ENCODE data around the gene ZNG1B. TPM values are rescaled to one million over a fixed set of nuclear protein-coding genes. Genes with fewer than 3 reads are reported as not detected.
"Not testable (repeated sequence)": the region's sequence is repeated elsewhere in the genome, so short reads cannot be mapped to it uniquely, and the experiment has no call there.

The ZNG1B gene
- total RNA-seq: 10 to 100 TPM; 23.3 to 27.5 (median 26.1) TPM

DNA sequence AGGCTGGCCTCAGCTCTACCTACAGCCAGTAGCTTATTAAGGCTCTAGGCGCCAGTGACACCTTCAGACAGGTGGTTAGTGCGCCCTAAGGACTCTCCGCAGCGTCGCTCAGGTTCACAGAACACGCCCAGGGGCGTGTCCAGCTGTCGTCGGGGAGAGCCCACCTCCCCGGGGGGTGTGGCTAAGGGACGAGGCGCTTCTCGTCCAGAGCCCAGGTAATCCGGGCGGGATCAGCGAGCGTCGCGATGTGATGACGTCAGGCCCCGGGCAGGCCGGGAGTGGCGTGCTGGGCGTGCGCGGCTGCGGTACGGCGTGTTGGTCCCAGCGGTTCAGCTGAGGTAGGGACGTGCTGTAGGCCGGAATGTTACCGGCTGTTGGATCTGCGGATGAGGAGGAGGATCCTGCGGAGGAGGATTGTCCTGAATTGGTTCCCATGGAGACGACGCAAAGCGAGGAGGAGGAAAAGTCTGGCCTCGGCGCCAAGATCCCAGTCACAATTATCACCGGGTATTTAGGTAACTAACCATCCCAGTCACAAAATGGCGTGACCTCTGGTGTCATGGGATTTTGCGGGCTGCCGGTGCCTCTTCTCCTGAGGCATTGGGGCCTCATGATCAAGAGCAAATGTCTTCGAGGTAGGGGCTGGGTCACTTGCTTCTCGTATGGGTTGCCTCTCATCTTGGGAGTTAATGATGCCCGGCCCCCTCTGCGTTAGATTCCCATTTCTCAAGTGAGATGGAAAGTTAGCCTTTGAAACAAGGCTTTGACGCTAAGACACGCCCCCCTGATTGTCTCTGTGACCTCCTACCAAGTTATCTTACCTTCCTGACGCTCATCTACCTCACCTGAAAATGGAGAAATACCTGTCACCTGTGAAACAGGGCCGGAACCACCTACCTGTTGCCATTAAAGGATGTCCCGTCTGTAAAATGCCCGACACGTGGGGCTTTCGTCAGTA is at the start of gene ZNG1B:
ZNG1B (plus strand) TSS at position 184 of the 958 bp plus-strand sequence; CDS start at position 362, 178 bp downstream.
- TF ChIP-seq, protein P1, sequence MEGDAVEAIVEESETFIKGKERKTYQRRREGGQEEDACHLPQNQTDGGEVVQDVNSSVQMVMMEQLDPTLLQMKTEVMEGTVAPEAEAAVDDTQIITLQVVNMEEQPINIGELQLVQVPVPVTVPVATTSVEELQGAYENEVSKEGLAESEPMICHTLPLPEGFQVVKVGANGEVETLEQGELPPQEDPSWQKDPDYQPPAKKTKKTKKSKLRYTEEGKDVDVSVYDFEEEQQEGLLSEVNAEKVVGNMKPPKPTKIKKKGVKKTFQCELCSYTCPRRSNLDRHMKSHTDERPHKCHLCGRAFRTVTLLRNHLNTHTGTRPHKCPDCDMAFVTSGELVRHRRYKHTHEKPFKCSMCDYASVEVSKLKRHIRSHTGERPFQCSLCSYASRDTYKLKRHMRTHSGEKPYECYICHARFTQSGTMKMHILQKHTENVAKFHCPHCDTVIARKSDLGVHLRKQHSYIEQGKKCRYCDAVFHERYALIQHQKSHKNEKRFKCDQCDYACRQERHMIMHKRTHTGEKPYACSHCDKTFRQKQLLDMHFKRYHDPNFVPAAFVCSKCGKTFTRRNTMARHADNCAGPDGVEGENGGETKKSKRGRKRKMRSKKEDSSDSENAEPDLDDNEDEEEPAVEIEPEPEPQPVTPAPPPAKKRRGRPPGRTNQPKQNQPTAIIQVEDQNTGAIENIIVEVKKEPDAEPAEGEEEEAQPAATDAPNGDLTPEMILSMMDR (IDR thresholded peaks at IDR 0.05; ENCODE audit: low read depth): not testable (repeated sequence)

DNA sequence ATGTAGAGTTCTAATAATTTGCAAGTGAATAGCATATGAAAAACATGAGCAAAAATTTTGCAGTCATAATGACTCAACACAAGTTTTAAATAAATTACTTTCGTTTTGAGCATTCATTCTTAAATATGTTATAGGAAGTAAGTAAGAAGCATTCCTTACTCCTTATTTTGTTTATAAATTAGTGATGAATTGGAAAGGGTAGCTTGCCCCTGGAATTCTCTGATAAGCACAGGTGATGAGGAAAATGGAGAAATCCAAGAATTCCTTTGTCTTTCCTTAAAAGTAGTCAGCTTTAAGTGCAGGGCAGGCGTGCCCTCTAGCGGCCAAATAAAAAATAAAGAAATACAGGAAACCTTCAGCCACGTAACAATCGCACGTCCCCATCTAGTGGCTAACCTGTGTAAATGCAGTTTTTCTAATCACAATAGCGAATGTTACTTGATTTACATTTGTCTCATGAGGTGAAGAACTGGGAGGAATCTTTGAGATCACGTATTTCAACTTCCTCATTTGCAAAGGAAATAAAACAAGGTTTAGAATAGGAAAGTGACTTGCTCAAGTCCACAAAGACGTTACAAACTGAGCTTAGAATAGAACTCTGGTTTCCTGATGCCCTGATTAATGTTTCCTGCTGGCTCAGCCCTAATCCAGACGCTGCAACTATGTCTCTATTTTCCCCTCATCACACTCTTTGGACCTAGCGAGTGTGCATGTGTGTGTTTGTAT is 47.2 kb upstream of the ZNG1B start:
- TF ChIP-seq, protein P1 (IDR thresholded peaks at IDR 0.05; ENCODE audit: low read depth): no peak

DNA sequence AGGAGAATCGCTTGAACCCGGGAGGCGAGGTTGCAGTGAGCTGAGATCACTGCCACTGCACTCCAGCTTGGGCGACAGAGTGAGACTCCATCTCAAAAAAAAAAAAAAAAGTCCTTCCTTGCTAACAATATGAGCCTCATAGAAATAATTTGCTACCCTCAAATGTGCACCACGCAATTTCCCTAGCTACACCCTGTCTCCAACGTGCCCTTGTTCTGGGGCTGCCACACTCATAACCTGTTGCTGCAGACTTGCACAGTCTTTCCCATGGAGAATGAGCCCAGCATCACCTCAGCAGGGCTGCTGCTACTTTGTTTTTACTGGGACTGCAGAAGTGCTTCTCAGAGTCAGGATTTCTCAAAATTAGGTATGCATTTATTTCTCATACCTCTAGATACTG is 46.4 kb upstream of the ZNG1B start:
- TF ChIP-seq, protein P1 (IDR thresholded peaks at IDR 0.05; ENCODE audit: low read depth): no peak

DNA sequence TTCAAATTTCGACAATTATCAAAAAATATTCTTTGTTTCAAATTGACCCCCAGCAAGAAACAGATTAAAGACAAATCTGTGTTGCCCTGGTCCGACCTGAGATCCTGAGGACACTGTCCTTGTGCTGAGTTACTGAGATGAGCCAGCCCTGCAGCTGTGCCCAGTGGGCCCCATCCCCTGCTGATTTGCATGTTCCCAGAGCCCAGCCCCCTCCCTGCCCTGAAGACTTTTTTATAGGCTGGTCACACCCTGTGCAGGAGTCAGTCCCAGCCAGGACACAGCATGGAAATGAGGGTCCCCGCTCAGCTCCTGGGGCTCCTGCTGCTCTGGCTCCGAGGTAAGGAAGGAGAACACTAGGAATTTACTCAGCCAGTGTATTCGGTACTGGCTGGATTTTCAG is 31.4 kb upstream of the ZNG1B start:
- TF ChIP-seq, protein P1 (IDR thresholded peaks at IDR 0.05; ENCODE audit: low read depth): no peak

DNA sequence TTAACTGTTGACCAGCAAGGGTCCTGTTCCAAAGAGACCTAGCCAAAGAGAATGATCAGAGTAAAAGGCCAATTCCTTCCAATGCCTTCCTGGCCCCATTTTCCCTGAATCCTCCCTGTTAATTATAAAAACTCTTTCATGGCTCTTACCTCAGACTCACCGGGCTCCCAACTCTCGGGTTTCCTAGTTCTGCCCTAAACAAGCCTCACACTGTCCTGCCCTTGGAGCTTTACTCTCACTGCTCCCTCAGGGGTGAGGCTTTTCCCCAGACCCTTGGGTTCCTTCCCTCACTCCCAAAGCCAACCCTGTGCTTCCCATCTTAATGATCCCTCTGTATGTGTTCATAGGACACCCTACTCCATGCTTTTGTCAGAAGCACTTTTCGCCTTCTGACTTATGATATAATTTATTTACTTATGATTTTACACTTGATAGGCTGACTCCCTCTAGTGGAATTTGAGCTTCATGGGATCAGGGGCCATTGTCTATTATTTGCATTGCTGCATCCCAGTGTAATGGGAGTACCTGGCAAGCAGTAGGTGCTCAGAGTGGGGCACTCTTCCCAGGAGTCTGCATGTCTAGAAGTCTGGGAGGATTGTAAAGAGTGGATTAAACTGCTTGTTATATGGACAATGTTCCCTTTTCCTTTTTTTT is 29.9 kb upstream of the ZNG1B start:
- TF ChIP-seq, protein P1 (IDR thresholded peaks at IDR 0.05; ENCODE audit: low read depth): no peak

DNA sequence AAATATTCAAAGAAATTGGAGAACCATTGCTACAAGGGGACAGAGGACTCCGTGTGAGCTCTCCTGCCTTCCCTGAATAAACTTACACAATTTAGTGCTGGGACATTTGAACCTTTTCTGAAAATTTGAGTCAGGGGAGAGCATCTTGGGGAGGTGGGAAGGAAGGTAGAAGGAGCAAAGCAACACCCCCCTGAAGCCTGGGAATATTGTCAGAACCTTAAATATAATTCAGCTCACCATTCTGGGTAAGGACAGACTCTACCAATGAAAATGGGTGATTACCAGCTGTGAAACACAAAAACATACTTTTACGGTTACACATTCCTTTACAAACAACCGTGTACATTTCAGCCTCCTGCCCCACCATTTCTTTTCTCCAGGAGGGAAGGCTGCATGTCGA is 60.9 kb downstream of the ZNG1B start, which contains the start of gene FOXD4L1:
FOXD4L1 (plus strand) TSS at position 301 of the 400 bp plus-strand sequence. CDS start 592 bp downstream, outside the sequence.
- TF ChIP-seq, protein P1 (IDR thresholded peaks at IDR 0.05; ENCODE audit: low read depth): not testable (repeated sequence)

Other genes starting within 250 kb of the ZNG1B start
- gene PAX8, start 158.8 kb upstream of the ZNG1B start, total RNA-seq: 10 to 100 TPM in 1 of 4 donors, 1 to 10 TPM in 3; 2.8 to 10.7 (median 5.8) TPM
- under 1 TPM in 1 of 4 donors, not detected in 3; 0.17 TPM for gene FOXD4L1, start 61.0 kb downstream of the ZNG1B start, total RNA-seq
- gene RABL2A, start 189.6 kb downstream of the ZNG1B start, total RNA-seq: 10 to 100 TPM in 2 of 4 donors, 1 to 10 TPM in 2; 5.7 to 12.2 (median 10.3) TPM

Data from subcutaneous adipose tissue (tissue), 4 donors.